RWPE2 (cell line): Measurements from ENCODE around the gene RCOR1.

Experiments
- ATAC-seq: fragments of 200-7000 bp; cut with Tn5 transposase; 3 replicates; pipeline ENCODE4 v1.9.1; 2021; ENCODE audit warnings: low read depth
- DNase-seq: peaks from one replicate; pipeline ENCODE4 v3.0.0-alpha.2; 2020; ENCODE audit warnings: low spot score
- H3K27ac ChIP-seq: fragments of 450-650 bp; 2 replicates; pipeline ENCODE4 v1.5.1; 2017; ENCODE audit warnings: mild to moderate bottlenecking; ENCODE audit not compliant: poor library complexity, severe bottlenecking
- H3K27me3 ChIP-seq: fragments of 250-450 bp; sonication (Bioruptor Pico); 2 replicates; pipeline ENCODE4 v1.5.1; 2021; ENCODE audit warnings: mild to moderate bottlenecking, moderate library complexity; ENCODE audit not compliant: insufficient read depth, poor library complexity, severe bottlenecking
- H3K36me3 ChIP-seq: fragments of 250-450 bp; sonication (Bioruptor Pico); 2 replicates; pipeline ENCODE4 v1.5.1; 2020; ENCODE audit warnings: low read depth, mild to moderate bottlenecking, moderate library complexity
- H3K4me1 ChIP-seq: fragments of 250-450 bp; sonication (Bioruptor Pico); 2 replicates; pipeline ENCODE4 v1.5.1; 2021; ENCODE audit warnings: mild to moderate bottlenecking, moderate library complexity; ENCODE audit not compliant: insufficient read depth, poor library complexity, severe bottlenecking
- H3K4me3 ChIP-seq: fragments of 250-450 bp; sonication (Bioruptor Pico); 2 replicates; pipeline ENCODE4 v1.5.1; 2021; ENCODE audit warnings: mild to moderate bottlenecking, moderate library complexity; ENCODE audit not compliant: severe bottlenecking
- H3K9me3 ChIP-seq: fragments of 250-450 bp; sonication (Bioruptor Pico); 2 replicates; pipeline ENCODE4 v1.5.1; 2021; ENCODE audit warnings: mild to moderate bottlenecking, moderate library complexity; ENCODE audit not compliant: severe bottlenecking
- CTCF ChIP-seq: fragments of 450-650 bp; IDR thresholded peaks from one replicate; pipeline ENCODE4 v1.5.1; 2017; ENCODE audit warnings: mild to moderate bottlenecking, moderate library complexity; ENCODE audit not compliant: poor library complexity, severe bottlenecking

Gene RCOR1

GRCh38 chr14:102693006-102693755, 100.7 kb downstream of the RCOR1 start:
- Histone ChIP-seq H3K27ac (no peak overlapping the region), H3K27me3 (no peaks in the 10 kb centered on the region), H3K4me3 (no peak overlapping the region), H3K9me3 (no peaks in the 10 kb centered on the region), H3K36me3 (peaks cover 5% of the 10 kb centered on the region; the same call in 1 of the 2 replicates), H3K4me1 (peaks cover 13% of the 10 kb centered on the region)
- DNase-seq, result no peak
- peak; percentile 28; the same call in 1 of the 3 replicates for ATAC-seq
- no peak for TF ChIP-seq CTCF

- DNase-seq (no peak), ATAC-seq (peak; percentile 65)
- Histone ChIP-seq H3K4me1 (peaks cover 13% of the 10 kb centered on the region), H3K27ac (no peak overlapping the region), H3K4me3 (no peak overlapping the region), H3K36me3 (peaks cover 5% of the 10 kb centered on the region), H3K27me3 (no peaks in the 10 kb centered on the region), H3K9me3 (no peaks in the 10 kb centered on the region)
- TF ChIP-seq CTCF, result peak; percentile 92
Measured at GRCh38 chr14:102694530-102695166, 102.2 kb downstream of the RCOR1 start.

- peaks cover 12% of the 10 kb centered on the region for H3K4me1 ChIP-seq
- no peak overlapping the region for H3K4me3 ChIP-seq
- ATAC-seq (no peak), DNase-seq (no peak)
- H3K27me3 ChIP-seq, result no peaks in the 10 kb centered on the region
- TF ChIP-seq CTCF, result no peak
- peaks cover 8% of the 10 kb centered on the region for H3K36me3 ChIP-seq
- H3K27ac ChIP-seq, result no peak overlapping the region
- no peaks in the 10 kb centered on the region for H3K9me3 ChIP-seq
Measured at GRCh38 chr14:102695167-102695555, 102.7 kb downstream of the RCOR1 start.

- Histone ChIP-seq H3K27me3 (no peaks in the 10 kb centered on the region), H3K4me1 (peaks cover 9% of the 10 kb centered on the region), H3K4me3 (no peak overlapping the region), H3K27ac (no peak overlapping the region), H3K9me3 (no peaks in the 10 kb centered on the region), H3K36me3 (peaks cover 19% of the 10 kb centered on the region)
- no peak for ATAC-seq
- no peak for TF ChIP-seq CTCF
- no peak for DNase-seq
Measured at GRCh38 chr14:102696332-102696731, 103.9 kb downstream of the RCOR1 start.
